Gastroesophageal sphincter (tissue), 3 donors: ENCODE results near the gene EPB41L3.

Experiments
- CTCF ChIP-seq, 4 experiments: fragments of 200-600 bp in 2 of 4; fragments of 450-650 bp in 2 of 4; sonication (generic) in 1 of 4; IDR thresholded peaks; one replicate each; pipeline ENCODE4 v1.5.1; 2017 to 2019; ENCODE audit warnings: antibody characterized with exemption in 4 of 4, mild to moderate bottlenecking in 2 of 4, moderate library complexity in 2 of 4
- POLR2A ChIP-seq, 2 donors: fragments of 450-650 bp; IDR thresholded peaks; one replicate each; pipeline ENCODE4 v1.6.1; 2017; ENCODE audit warnings: antibody characterized with exemption in 2 of 2, mild to moderate bottlenecking in 2 of 2, moderate library complexity in 1 of 2
- POLR2AphosphoS5 ChIP-seq: sonication (generic); formaldehyde crosslinking; IDR thresholded peaks from one replicate; pipeline ENCODE4 v1.6.1; 2017; ENCODE audit warnings: antibody characterized with exemption

- TF ChIP-seq CTCF (IDR thresholded peaks at IDR 0.05) (no peak), POLR2AphosphoS5 (no peak), POLR2A (IDR thresholded peaks at IDR 0.05) (no peak)
Observed at GRCh38 chr18:5513947-5514346, 29.9 kb downstream of the EPB41L3 start.
